GM12878 (cell line): ENCODE measurements around the gene GSG1L. TPM values are rescaled to one million over a fixed set of nuclear protein-coding genes. Genes with fewer than 3 reads are reported as not detected.

Source experiments
- ATAC-seq: fragments of 200-7000 bp; cut with Tn5 transposase; 3 replicates; pipeline ENCODE4 v1.9.1; 2020; ENCODE audit warnings: mild to moderate bottlenecking, moderate library complexity
- BruUV-seq: library from RNA; stranded (reverse); fragments of 400-500 nt; replicated peaks from 2 replicates; lab custom pipeline; 2021; lab: Mats Ljungman, UMichigan
- CTCF ChIA-PET: fragments of 300-600 bp; sonication (Branson Sonifier 250); formaldehyde crosslinking; extraction: SDS; loops from one replicate; lab custom pipeline; 2021; ENCODE audit warnings: inconsistent platforms; lab: Yijun Ruan, JAX
- POLR2A ChIA-PET: fragments of 350-600 bp; formaldehyde crosslinking; extraction: SDS; loops from one replicate; lab custom pipeline; 2021; ENCODE audit warnings: inconsistent platforms; lab: Charles Lee
- RAD21 ChIA-PET: fragments of 300-600 bp; sonication (Branson Sonifier 250); formaldehyde crosslinking; loops from one replicate; lab custom pipeline; 2023; ENCODE audit warnings: antibody characterized with exemption; ENCODE audit not compliant: unreplicated experiment; lab: Charles Lee
- SMC1A ChIA-PET: fragments of 300-600 bp; sonication (Branson Sonifier 250); formaldehyde crosslinking; loops from one replicate; lab custom pipeline; 2023; ENCODE audit not compliant: unreplicated experiment, uncharacterized antibody; lab: Charles Lee
- DNase-seq: peaks from one replicate; pipeline ENCODE4 v3.0.0-alpha.2; 2011; ENCODE audit warnings: low read depth, low spot score
- FAIRE-seq: peaks from 3 replicates; lab custom pipeline; 2011; peaks lifted over from hg19 to GRCh38; lab: Jason Lieb, UNC
- H2AFZ ChIP-seq: 2 replicates; pipeline ENCODE4 v1.6.0; 2011; ENCODE audit warnings: low read depth, low read length, control low read depth; ENCODE audit not compliant: control insufficient read depth
- H3K27ac ChIP-seq: 2 replicates; pipeline ENCODE4 v1.5.1; 2011; ENCODE audit warnings: control low read depth; ENCODE audit not compliant: control insufficient read depth, insufficient read depth
- H3K27me3 ChIP-seq, 2 experiments: replicated peaks in 1 of 2; 2 replicates each; pipeline versions ENCODE4 v1.6.0 to v1.6.1; 2011; ENCODE audit warnings: low read length in 1 of 2; ENCODE audit not compliant: control insufficient read depth in 2 of 2, insufficient read depth in 2 of 2
- H3K36me3 ChIP-seq, 2 experiments: 2 replicates each; pipeline ENCODE4 v1.5.1; 2011; ENCODE audit warnings: low read length in 1 of 2; ENCODE audit not compliant: control insufficient read depth in 2 of 2, insufficient read depth in 2 of 2
- H3K4me1 ChIP-seq: 2 replicates; pipeline ENCODE4 v1.6.1; 2011; ENCODE audit warnings: mild to moderate bottlenecking, low read length, moderate library complexity, mixed read lengths; ENCODE audit not compliant: control insufficient read depth, insufficient read depth
- H3K4me2 ChIP-seq: 2 replicates; pipeline ENCODE4 v1.6.0; 2011; ENCODE audit warnings: control low read depth; ENCODE audit not compliant: control insufficient read depth, insufficient read depth
- H3K4me3 ChIP-seq: fragments of 200-600 bp; sonication (generic); 2 replicates; pipeline ENCODE4 v1.5.1; 2016
- H3K79me2 ChIP-seq: 2 replicates; pipeline ENCODE4 v1.6.0; 2011; ENCODE audit warnings: low read length; ENCODE audit not compliant: control insufficient read depth, insufficient read depth
- H3K9ac ChIP-seq: 2 replicates; pipeline ENCODE4 v1.8.0; 2011; ENCODE audit warnings: low read length, control low read depth, mixed read lengths; ENCODE audit not compliant: control insufficient read depth, insufficient read depth
- H3K9me3 ChIP-seq: replicated peaks from 3 replicates; pipeline ENCODE4 v1.5.1; 2011; ENCODE audit warnings: mild to moderate bottlenecking, low read length; ENCODE audit not compliant: control insufficient read depth, insufficient read depth
- H4K20me1 ChIP-seq: 2 replicates; pipeline ENCODE4 v1.6.0; 2011; ENCODE audit not compliant: control insufficient read depth, insufficient read depth
- ASH2L ChIP-seq: fragments of 300-600, 200-600 bp; sonication (generic); IDR thresholded peaks from 2 replicates; pipeline ENCODE4 v1.6.1; 2017; ENCODE audit warnings: low read depth, mild to moderate bottlenecking, borderline replicate concordance
- CEBPB ChIP-seq, 2 experiments: fragments of 150-350 bp in 1 of 2; IDR thresholded peaks; 2 replicates each; pipeline ENCODE4 v1.6.1; 2012 to 2014; ENCODE audit warnings: low read depth in 2 of 2, low read length in 2 of 2, borderline replicate concordance in 1 of 2, inconsistent platforms in 1 of 2
- CREB1 ChIP-seq: IDR thresholded peaks from 2 replicates; pipeline ENCODE4 v1.6.1; 2012; ENCODE audit warnings: low read depth, mild to moderate bottlenecking, inconsistent platforms
- IKZF2 ChIP-seq, 2 experiments: fragments of 450-650 bp; IDR thresholded peaks; 2 replicates each; pipeline ENCODE4 v1.6.1; 2017; ENCODE audit warnings: mild to moderate bottlenecking in 2 of 2, moderate library complexity in 2 of 2
- JUND ChIP-seq: IDR thresholded peaks from 2 replicates; pipeline ENCODE4 v1.6.1; 2012; ENCODE audit warnings: low read depth, mild to moderate bottlenecking, low read length, improper control_type of control experiment, moderate library complexity
- KAT2A ChIP-seq: conservative IDR thresholded peaks from 2 replicates; pipeline ENCODE4 v1.6.1; 2011; ENCODE audit warnings: low read depth, low read length; ENCODE audit not compliant: control insufficient read depth
- NFYA ChIP-seq: IDR thresholded peaks from 2 replicates; pipeline ENCODE4 v1.6.1; 2011; ENCODE audit warnings: low read depth, mild to moderate bottlenecking, low read length, improper control_type of control experiment, borderline replicate concordance
- NRF1 ChIP-seq: conservative IDR thresholded peaks from 2 replicates; pipeline ENCODE4 v1.6.1; 2011; ENCODE audit warnings: mild to moderate bottlenecking, low read depth, low read length, improper control_type of control experiment
- PAX5 ChIP-seq: IDR thresholded peaks from 2 replicates; pipeline ENCODE4 v1.6.1; 2011; ENCODE audit warnings: low read depth, low read length, borderline replicate concordance
- SMAD1 ChIP-seq: fragments of 450-650 bp; IDR thresholded peaks from 2 replicates; pipeline ENCODE4 v1.6.1; 2018; ENCODE audit warnings: mild to moderate bottlenecking, low read depth; ENCODE audit not compliant: partially characterized antibody
- SMC3 ChIP-seq: IDR thresholded peaks from 2 replicates; pipeline ENCODE4 v1.6.1; 2011; ENCODE audit warnings: low read length, improper control_type of control experiment, borderline replicate concordance
- SPI1 ChIP-seq: IDR thresholded peaks from 2 replicates; pipeline ENCODE4 v1.6.1; 2011; ENCODE audit warnings: low read depth, mild to moderate bottlenecking, low read length, moderate library complexity, borderline replicate concordance; ENCODE audit not compliant: insufficient read depth
- YBX1 ChIP-seq: fragments of 450-650 bp; IDR thresholded peaks from 2 replicates; pipeline ENCODE4 v1.6.1; 2016; ENCODE audit warnings: antibody characterized with exemption
- ZNF384 ChIP-seq: IDR thresholded peaks from 2 replicates; pipeline ENCODE4 v1.6.1; 2012; ENCODE audit warnings: low read depth, mild to moderate bottlenecking, low read length, improper control_type of control experiment, borderline replicate concordance
- WGBS: methylation state at CpG from one replicate; pipeline ENCODE4 v1.1.6; 2016; ENCODE audit warnings: low lambda C conversion rate; ENCODE audit not compliant: insufficient replicate concordance, insufficient coverage; ENCODE audit errors: missing lambda C conversion rate; 5-methylcytosine and 5-hydroxymethylcytosine counted together
- in situ Hi-C: fragments of 300-500 bp; cut with MboI; formaldehyde crosslinking; loops from 9 replicates; pipeline ENCODE4 v1.14.3; 2018; ENCODE audit warnings: mixed read lengths
- intact Hi-C: fragments of 100-400 bp; cut with micrococcal nuclease; formaldehyde crosslinking; loops from one replicate; pipeline ENCODE4 v1.14.2; 2022; ENCODE audit not compliant: unreplicated experiment
- polyA plus RNA-seq, 11 experiments: library from polyadenylated mRNA; depleted of rRNA in 4 of 11; unstranded in 6 of 11; stranded (reverse) in 5 of 11; fragments of >200 nt; fragmentation: Nextera tagmentation in 4 of 11; fragmentation: Illumina TruSeq in 1 of 11; extraction: Ambion mirVana in 4 of 11; extraction: Trizol in 1 of 11; gene quantifications; 1 replicate in 1 of 11; 2 replicates in 10 of 11; pipeline versions ENCODE4 v1.2.1 to v1.2.3, GENCODE V29; 2011 to 2016; ENCODE audit warnings: inconsistent platforms in 2 of 11, missing spikeins in 2 of 11, low read depth in 1 of 11
- total RNA-seq, 4 experiments: library from RNA; depleted of rRNA in 3 of 4; stranded (reverse); fragments of >200 nt in 3 of 4; fragmentation: Illumina TruSeq in 1 of 4; extraction: Trizol in 1 of 4; gene quantifications; 2 replicates each; pipeline versions ENCODE4 v1.2.1 to v1.2.3, GENCODE V29; 2013 to 2021
- TF ChIP-seq, protein P1 (sequence below): IDR thresholded peaks from 2 replicates; pipeline ENCODE4 v1.6.1; 2012; ENCODE audit warnings: low read depth, low read length, improper control_type of control experiment
- TF ChIP-seq, protein P2 (sequence below): fragments of 450-650 bp; IDR thresholded peaks from 2 replicates; pipeline ENCODE4 v1.6.1; 2018; ENCODE audit warnings: borderline replicate concordance, mild to moderate bottlenecking; ENCODE audit not compliant: partially characterized antibody
- TF ChIP-seq, protein P3 (sequence below): fragments of 450-650 bp; IDR thresholded peaks from 2 replicates; pipeline ENCODE4 v1.6.1; 2017; ENCODE audit warnings: mild to moderate bottlenecking, low read depth, inconsistent platforms; ENCODE audit not compliant: poor library complexity, severe bottlenecking
- TF ChIP-seq, protein P4 (sequence below): IDR thresholded peaks from 2 replicates; pipeline ENCODE4 v1.6.1; 2011; ENCODE audit warnings: mild to moderate bottlenecking, low read depth, low read length, moderate library complexity; ENCODE audit not compliant: insufficient replicate concordance

The GSG1L gene
- total and polyA plus RNA-seq, 10 of the 15 experiments (the other 5 are each of a cell fraction or from before 2014, with no cell fraction given), result not detected

DNA sequence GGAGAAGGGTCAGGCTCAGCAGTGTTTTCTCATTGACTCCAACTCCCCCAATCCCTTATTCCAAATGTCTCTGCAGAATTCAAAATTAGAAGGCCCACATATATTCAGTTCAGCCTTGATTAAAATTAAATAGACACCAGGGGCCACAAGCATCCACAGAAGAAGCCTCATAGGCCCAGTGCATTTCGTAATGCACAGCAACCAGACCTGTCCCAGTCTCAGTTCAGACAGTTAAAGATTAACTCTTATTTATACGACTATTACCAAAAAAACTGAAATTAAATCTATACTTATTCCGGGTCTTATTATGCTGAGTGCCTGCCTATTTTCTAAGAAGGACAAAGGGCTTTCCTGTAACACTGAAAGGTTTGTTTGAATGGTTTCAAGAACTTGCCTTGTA lies 41.8 kb upstream of the GSG1L start (continued):
- TF ChIP-seq, protein P1, sequence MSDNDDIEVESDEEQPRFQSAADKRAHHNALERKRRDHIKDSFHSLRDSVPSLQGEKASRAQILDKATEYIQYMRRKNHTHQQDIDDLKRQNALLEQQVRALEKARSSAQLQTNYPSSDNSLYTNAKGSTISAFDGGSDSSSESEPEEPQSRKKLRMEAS, result no peak
- TF ChIP-seq NRF1, result no peak
- TF ChIP-seq, protein P2, sequence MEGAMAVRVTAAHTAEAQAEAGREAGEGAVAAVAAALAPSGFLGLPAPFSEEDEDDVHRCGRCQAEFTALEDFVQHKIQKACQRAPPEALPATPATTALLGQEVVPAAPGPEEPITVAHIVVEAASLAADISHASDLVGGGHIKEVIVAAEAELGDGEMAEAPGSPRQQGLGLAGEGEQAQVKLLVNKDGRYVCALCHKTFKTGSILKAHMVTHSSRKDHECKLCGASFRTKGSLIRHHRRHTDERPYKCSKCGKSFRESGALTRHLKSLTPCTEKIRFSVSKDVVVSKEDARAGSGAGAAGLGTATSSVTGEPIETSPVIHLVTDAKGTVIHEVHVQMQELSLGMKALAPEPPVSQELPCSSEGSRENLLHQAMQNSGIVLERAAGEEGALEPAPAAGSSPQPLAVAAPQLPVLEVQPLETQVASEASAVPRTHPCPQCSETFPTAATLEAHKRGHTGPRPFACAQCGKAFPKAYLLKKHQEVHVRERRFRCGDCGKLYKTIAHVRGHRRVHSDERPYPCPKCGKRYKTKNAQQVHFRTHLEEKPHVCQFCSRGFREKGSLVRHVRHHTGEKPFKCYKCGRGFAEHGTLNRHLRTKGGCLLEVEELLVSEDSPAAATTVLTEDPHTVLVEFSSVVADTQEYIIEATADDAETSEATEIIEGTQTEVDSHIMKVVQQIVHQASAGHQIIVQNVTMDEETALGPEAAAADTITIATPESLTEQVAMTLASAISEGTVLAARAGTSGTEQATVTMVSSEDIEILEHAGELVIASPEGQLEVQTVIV, result no peak
- no peak for TF ChIP-seq CEBPB (IDR thresholded peaks at IDR 0.05; ENCODE audit: borderline replicate concordance in 1 of 2, low read depth in 2 of 2, low read length in 2 of 2)
- TF ChIP-seq YBX1, result no peak
- TF ChIP-seq KAT2A, result no peak
- no peak for TF ChIP-seq SMAD1

DNA sequence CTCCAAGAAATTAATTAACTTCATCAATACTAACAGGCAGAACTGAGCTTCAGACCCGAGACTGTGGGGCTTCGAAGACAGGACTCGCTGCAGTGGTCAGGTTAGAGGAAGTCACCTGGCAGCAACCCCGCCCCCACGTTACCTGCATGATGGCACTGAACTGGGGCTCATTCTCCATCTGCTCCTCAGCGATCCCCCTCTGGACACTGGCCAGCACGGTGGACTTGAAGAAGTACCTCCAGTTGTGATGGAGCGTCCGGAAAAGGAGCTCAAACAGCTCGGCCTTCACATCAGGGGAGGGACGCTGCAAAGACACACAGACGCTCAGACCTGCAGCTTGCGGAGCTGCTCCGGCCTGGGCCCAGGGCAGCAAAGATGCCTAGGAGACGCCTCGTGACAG lies 40.9 kb upstream of the GSG1L start:
- Histone ChIP-seq H3K36me3 (peaks cover 52 to 53% of the 10 kb centered on the region in 2 experiments), H3K4me2 (no peak overlapping the region), H3K79me2 (no peaks in the 10 kb centered on the region), H4K20me1 (no peaks in the 10 kb centered on the region), H3K27me3 (no peaks in the 10 kb centered on the region), H3K9me3 (no peaks in the 10 kb centered on the region), H3K9ac (no peak overlapping the region), H3K4me1 (no peaks in the 10 kb centered on the region), H2AFZ (no peak overlapping the region), H3K4me3 (no peak overlapping the region), H3K27ac (no peak overlapping the region)
- POLR2A ChIA-PET, result no interaction called here
- RAD21 ChIA-PET, result no interaction called here
- 91% methylated on average over 16 of the region's 16 CpGs for WGBS
- SMC1A ChIA-PET, result no interaction called here
- no TSS peak for BruUV-seq
- in situ Hi-C loops (no loop called here), intact Hi-C loops (no loop called here)
- DNase-seq (no peak), ATAC-seq (no peak), FAIRE-seq (no peak)
- CTCF ChIA-PET, result interaction anchor here (1.8 kb wide), 1 partner anchor 114 kb away, joined by 4 read pairs; no protein-coding TSS in a partner anchor
- TF ChIP-seq, protein P3, sequence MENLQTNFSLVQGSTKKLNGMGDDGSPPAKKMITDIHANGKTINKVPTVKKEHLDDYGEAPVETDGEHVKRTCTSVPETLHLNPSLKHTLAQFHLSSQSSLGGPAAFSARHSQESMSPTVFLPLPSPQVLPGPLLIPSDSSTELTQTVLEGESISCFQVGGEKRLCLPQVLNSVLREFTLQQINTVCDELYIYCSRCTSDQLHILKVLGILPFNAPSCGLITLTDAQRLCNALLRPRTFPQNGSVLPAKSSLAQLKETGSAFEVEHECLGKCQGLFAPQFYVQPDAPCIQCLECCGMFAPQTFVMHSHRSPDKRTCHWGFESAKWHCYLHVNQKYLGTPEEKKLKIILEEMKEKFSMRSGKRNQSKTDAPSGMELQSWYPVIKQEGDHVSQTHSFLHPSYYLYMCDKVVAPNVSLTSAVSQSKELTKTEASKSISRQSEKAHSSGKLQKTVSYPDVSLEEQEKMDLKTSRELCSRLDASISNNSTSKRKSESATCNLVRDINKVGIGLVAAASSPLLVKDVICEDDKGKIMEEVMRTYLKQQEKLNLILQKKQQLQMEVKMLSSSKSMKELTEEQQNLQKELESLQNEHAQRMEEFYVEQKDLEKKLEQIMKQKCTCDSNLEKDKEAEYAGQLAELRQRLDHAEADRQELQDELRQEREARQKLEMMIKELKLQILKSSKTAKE, result no peak
- TF ChIP-seq, protein P4, sequence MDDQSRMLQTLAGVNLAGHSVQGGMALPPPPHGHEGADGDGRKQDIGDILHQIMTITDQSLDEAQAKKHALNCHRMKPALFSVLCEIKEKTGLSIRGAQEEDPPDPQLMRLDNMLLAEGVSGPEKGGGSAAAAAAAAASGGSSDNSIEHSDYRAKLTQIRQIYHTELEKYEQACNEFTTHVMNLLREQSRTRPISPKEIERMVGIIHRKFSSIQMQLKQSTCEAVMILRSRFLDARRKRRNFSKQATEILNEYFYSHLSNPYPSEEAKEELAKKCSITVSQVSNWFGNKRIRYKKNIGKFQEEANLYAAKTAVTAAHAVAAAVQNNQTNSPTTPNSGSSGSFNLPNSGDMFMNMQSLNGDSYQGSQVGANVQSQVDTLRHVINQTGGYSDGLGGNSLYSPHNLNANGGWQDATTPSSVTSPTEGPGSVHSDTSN, result no peak
- TF ChIP-seq SMC3, result no peak
- TF ChIP-seq NFYA, result no peak
- TF ChIP-seq CREB1, result no peak
- no peak for TF ChIP-seq YBX1
- no peak for TF ChIP-seq PAX5
- no peak for TF ChIP-seq ASH2L
- TF ChIP-seq JUND, result no peak
- TF ChIP-seq ZNF384, result no peak
- no peak for TF ChIP-seq SPI1
- TF ChIP-seq IKZF2 (IDR thresholded peaks at IDR 0.05), result no peak
